Measurements from ENCODE around the gene MEF2D. TPM values are rescaled to one million over a fixed set of nuclear protein-coding genes. Genes with fewer than 3 reads are reported as not detected.

Gene MEF2D
- total RNA-seq, 1 experiment from 2014 or later = 17.3 TPM

DNA sequence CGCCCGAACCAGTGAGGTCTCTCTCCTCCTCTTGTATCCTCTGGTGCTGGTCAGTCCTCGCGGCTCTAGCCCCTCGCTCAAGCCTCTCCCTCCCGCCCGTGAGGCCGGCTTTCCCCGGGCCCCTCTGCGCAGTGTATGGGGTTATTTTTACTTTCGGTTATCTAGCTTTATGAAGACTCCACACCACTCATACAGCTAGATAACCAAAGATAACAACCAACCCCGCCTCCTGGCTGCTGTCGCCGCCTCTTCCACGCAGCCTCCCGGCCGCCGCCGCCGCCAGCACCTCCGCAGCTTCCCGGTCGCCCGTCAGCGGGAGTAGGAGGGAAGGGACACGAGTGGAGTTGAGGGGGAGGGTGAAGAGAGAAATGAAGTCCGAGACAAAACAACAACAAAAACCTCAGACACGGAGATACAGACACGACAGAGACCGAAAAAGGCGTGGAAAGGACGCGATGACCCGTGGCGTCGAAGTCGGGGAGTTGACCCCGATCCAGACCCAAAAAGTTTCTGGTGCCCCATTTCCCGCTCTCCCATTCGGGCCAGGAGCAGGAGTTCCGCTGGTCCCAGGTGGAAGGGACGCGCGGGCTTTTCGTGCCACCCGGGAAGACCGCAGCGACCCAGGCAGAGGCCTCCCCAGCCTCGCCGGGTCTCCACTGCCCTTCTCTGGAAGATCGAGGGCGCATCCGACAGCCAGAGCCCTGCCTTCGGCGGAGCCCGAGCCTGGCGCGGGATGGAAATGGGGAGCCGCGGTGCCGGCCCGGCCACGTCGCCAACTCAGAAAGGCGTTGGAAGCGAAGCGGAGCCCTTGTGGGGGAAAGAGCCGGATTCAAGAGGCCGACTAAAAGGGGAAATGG is 80.1 kb downstream of the MEF2D start:
- no TSS peak for BruUV-seq (replicated peaks)
- Histone ChIP-seq H3K4me2 (ENCODE audit: low read length) (no peak overlapping the region), H3K9me3 (ENCODE audit: low read length) (no peaks in the 10 kb centered on the region), H3K4me3 (ENCODE audit: low read length) (no peak overlapping the region), H2AFZ (ENCODE audit: low read length) (no peak overlapping the region), H3K4me1 (ENCODE audit: insufficient read depth, low read length) (peaks cover 10% of the 10 kb centered on the region; the same call in 1 of the 2 replicates), H3K79me2 (ENCODE audit: low read length) (no peaks in the 10 kb centered on the region), H3K27me3 (ENCODE audit: low read length) (peaks cover 43% of the 10 kb centered on the region), H3K27ac (ENCODE audit: low read length) (no peak overlapping the region), H3K9me2 (replicated peaks; ENCODE audit: low read length) (no peaks in the 10 kb centered on the region), H3K36me3 (ENCODE audit: low read depth, low read length) (no peaks in the 10 kb centered on the region), H3K9ac (ENCODE audit: low read length) (no peak overlapping the region), H3F3A (ENCODE audit: low read length, unreplicated experiment) (no peaks in the 10 kb centered on the region), H4K20me1 (ENCODE audit: low read length) (no peaks in the 10 kb centered on the region)
- POLR2A ChIA-PET (ENCODE audit: unreplicated experiment) = no interaction called here
- intact Hi-C loops (cut with micrococcal nuclease) = no loop called here
- DNase-seq = no peak
- no peak for ATAC-seq
- CTCF ChIA-PET = interaction anchor here (1.2 kb wide), 1 partner anchor 35 kb away, joined by 3 read pairs; no protein-coding TSS in a partner anchor
- no peak for TF ChIP-seq EZH2phosphoT487 (IDR thresholded peaks at IDR 0.05; ENCODE audit: borderline replicate concordance, low read length)
- TF ChIP-seq, protein P1, sequence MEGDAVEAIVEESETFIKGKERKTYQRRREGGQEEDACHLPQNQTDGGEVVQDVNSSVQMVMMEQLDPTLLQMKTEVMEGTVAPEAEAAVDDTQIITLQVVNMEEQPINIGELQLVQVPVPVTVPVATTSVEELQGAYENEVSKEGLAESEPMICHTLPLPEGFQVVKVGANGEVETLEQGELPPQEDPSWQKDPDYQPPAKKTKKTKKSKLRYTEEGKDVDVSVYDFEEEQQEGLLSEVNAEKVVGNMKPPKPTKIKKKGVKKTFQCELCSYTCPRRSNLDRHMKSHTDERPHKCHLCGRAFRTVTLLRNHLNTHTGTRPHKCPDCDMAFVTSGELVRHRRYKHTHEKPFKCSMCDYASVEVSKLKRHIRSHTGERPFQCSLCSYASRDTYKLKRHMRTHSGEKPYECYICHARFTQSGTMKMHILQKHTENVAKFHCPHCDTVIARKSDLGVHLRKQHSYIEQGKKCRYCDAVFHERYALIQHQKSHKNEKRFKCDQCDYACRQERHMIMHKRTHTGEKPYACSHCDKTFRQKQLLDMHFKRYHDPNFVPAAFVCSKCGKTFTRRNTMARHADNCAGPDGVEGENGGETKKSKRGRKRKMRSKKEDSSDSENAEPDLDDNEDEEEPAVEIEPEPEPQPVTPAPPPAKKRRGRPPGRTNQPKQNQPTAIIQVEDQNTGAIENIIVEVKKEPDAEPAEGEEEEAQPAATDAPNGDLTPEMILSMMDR (conservative IDR thresholded peaks at IDR 0.05; ENCODE audit: low read depth, low read length) = no peak
- no peak for TF ChIP-seq EZH2 (IDR thresholded peaks at IDR 0.05; ENCODE audit: low read length, unreplicated experiment)

DNA sequence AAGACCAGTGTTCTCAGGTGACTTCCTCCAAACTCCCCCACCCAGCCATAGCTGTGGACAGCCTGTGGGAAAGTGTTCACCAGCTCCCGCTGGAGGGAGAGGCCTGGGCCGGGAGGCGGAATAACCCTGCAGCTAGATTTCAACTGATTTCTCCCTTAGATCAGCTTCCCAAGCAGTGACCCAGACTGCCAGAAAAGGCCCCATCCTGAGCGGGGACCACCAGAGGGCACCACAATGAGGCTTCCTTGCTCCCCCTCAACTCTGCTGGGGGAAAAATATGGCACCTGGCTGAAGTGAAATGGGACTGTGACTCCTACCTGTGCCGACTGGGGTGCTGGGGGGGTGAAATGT is 80.7 kb downstream of the MEF2D start:
- DNase-seq = no peak
- Histone ChIP-seq H3K27me3 (ENCODE audit: low read length) (peaks cover 37% of the 10 kb centered on the region), H3K9me3 (ENCODE audit: low read length) (no peaks in the 10 kb centered on the region), H3K4me1 (ENCODE audit: insufficient read depth, low read length) (peaks cover 10% of the 10 kb centered on the region; the same call in 1 of the 2 replicates), H2AFZ (ENCODE audit: low read length) (no peak overlapping the region), H4K20me1 (ENCODE audit: low read length) (no peaks in the 10 kb centered on the region), H3K9me2 (replicated peaks; ENCODE audit: low read length) (no peaks in the 10 kb centered on the region), H3K4me2 (ENCODE audit: low read length) (no peak overlapping the region), H3F3A (ENCODE audit: low read length, unreplicated experiment) (no peaks in the 10 kb centered on the region), H3K4me3 (ENCODE audit: low read length) (no peak overlapping the region), H3K79me2 (ENCODE audit: low read length) (no peaks in the 10 kb centered on the region), H3K9ac (ENCODE audit: low read length) (no peak overlapping the region), H3K27ac (ENCODE audit: low read length) (no peak overlapping the region), H3K36me3 (ENCODE audit: low read depth, low read length) (no peaks in the 10 kb centered on the region)
- CTCF ChIA-PET = interaction anchor here (1.2 kb wide), 1 partner anchor 34 kb away, joined by 3 read pairs; no protein-coding TSS in a partner anchor
- no TSS peak for BruUV-seq (replicated peaks)
- POLR2A ChIA-PET (ENCODE audit: unreplicated experiment) = no interaction called here
- TF ChIP-seq, protein P1 (conservative IDR thresholded peaks at IDR 0.05; ENCODE audit: low read depth, low read length) = peak; percentile 25; the same call in 1 of the 2 replicates
- no peak for TF ChIP-seq EZH2 (IDR thresholded peaks at IDR 0.05; ENCODE audit: low read length, unreplicated experiment)
- ATAC-seq = no peak
- intact Hi-C loops (cut with micrococcal nuclease) = no loop called here
